HuH-7.5 (cell line): Measurements from ENCODE around the gene RFX4.
"Not testable (repeated sequence)": the region's sequence is repeated elsewhere in the genome, so short reads cannot be mapped to it uniquely, and the experiment has no call there.

ENCODE experiments used
- DNase-seq: peaks from one replicate; pipeline ENCODE4 v3.0.0; 2011; ENCODE audit warnings: low spot score

The RFX4 gene

DNA sequence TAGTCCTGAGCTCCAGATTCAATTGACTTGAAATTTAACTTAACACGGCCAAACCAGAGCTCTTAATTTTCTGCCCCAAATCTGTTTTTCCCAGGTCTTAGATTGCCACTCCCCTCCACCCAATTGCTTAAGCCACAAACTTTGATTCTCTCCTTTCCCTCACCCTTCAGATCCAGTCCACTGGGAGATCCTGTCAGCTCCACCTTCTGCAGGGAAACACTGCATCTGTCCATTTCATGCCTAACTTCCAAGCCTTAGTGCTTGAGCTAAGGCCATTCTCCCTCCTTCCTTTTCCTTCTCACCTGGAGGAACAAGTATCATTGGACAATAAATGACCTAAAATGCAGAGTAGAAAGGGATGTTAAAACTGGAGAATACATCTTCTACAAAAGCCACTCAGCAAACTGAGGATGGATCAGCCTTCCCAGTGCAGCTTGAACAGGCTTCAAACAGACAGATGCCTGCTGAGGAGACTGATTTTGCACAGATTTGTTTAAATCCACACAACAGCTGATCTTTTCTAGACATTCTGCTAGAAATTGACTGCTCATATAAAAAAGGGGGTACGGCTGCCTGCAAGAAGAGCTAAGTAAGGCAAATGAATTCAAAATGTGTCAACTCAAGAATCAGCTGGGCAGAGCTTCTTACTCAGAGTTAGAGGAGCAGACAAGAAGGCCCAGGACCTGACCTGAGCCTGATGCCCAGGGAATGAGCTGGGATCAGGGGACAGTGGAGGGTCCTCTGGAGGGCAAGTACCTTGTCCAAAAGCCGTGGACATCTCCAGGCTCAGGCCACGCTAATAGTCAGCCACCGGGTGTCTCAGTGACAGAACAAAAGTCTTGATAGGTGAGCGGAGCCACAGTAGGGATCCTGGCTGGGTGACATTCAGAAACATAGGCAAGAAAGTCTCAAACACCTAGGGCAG lies 110.4 kb downstream of the RFX4 start:
- no peak for DNase-seq

DNA sequence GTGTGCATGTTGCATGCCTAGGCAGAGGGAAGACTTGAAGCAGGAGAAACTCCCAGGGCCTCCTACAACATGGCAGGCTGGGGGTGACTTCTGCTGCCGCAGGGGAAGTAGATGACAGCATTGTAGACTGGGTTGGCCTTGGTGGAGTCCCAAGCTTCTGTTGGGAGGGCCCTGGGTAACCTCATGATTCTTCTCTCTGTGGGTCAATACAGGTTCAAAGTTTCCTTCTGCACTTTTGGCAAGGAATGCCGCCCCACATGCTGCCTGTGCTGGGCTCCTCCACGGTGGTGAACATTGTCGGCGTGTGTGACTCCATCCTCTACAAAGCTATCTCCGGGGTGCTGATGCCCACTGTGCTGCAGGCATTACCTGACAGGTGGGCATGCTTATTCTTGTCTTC lies 113.3 kb downstream of the RFX4 start:
- DNase-seq: no peak

DNA sequence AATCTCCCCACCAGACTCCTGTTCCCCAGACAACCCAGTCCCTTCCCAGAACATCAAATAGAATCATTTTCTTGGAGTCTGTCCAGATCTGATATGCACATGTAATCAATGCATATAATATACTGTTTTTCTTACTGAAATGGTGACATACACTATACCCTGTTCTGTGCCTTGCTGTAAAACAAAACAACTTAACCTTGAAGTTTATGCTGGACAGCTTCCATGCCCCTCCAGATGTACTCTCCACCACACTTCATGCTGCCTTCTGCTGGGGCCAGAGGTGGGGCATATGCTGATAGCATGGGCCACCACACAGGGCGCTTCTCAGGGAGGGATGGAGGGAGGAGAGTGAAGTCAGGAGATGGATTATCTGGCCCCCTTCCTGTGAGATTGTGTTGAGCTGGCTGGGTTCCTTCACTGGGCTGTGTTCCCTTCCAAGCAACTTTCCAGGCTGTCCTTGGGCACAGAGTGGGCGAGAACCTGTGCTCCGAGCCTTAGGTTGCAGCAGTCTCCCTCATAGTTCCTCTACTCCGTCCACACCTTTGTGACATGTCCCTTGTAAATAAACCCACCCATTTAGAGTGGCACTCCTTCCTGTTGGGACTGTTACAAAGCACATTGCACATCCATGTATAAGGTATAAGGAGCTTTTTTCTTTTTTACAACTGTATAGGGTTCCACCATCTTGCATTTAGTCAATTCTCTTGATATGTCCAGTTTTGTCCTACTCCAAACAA lies 114.0 kb downstream of the RFX4 start:
- no peak for DNase-seq

DNA sequence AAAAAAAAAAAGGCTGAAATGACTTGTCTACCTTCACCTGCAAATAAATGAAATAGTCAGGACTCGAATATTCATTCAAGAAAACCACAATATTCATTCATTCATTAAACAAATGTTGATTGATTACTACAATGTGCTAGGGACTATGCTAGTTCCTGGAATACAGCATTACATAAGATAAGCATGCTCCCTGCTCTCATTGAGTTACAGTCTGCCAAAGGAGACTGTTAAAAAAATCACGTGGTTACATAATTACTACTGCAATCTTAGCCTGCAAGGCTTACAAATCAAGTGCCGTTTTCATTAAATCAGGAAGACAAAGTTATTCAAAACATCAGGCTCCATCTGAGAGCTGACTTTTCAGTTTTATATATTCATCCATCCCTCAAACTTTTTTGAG lies 121.3 kb downstream of the RFX4 start:
- no peak for DNase-seq

DNA sequence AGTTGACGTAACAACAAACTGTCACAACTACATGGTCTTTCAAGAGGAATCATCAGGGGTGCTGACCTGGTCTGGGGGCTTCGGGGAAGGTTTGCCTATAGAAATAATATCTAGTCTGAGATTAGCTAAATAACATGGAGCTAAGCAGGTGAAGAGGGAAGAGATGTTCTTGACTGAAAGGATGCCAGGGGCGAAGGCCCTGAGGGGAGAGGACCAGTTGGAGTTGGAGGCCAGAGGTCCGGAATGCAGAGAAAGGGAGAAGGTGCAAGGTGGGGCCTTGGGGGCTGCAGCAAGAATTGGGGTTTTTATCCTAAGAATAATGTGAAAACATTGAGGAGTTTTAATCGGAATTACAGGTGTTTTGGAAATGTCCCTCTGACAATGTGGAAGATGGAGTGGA lies 123.2 kb downstream of the RFX4 start:
- DNase-seq: no peak

DNA sequence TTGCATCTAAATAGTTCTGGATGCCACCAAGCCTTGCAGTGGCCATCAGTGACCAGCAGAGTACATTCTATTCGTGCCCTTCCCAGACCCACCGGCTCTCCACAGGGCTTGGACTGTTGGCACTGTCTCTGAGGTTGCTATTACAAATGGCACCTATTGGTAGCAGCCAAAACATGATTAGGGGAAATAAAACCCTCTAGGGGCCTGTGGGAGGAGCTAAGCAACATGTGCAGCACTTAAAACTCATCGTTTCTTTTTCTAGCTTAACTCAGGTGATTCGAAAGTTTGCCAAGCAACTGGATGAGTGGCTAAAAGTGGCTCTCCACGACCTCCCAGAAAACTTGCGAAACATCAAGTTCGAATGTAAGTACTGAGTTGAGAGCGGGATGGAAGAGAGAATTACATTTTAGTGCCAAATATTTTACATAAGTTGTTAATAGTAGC lies 126.3 kb downstream of the RFX4 start:
- DNase-seq: no peak

DNA sequence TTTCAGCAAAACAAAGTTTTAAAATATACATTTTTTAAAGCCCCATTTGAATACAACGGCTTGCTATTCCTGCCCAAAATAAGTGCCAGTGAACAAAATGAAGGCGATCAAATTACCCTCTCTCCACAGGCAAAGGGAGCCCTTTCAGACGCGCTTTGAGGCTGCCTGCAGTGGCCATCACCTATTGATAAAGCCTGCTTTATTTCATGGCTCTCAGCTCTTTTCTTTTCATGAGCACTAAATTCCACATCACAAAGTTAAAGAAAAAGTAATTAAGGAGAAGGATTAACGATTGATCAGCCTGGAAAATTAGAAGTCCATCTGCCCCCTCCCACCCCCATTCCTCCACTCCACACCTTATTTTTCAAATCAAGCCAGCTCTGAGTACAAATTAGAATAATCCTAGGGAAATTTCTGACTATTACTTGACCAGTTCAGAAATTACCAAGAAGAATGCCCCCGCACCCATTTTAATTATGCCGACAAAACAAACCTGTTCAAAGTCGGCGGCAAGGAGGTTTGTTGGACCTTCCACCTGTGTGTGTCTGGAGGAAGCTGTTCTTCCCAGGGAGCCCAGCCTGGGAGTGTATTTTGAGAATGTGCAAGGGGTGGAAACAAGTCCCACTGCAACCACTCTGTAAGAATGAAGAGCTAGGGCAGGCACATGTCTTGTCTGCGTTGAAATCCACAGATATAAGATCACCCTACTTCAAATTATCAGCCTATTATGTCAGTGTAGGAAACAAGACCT lies 127.5 kb downstream of the RFX4 start:
- DNase-seq: no peak

DNA sequence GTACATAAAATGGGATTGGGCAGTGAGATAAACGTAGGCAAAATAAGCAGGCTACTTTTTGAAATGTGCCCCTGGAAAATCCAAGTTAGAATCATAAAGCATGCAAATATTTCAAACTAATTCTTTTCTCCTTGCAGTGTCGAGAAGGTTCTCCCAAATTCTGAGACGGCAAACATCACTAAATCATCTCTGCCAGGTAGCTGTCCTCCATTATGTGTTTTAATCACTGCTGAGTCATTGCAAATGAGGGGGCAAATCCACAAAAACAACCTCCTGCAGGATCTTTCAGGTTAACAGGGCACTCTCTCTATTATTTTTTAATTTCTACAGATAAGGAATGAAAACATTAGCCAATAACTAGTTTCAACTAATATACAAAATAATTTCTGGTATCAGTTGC lies 128.5 kb downstream of the RFX4 start:
- no peak for DNase-seq

DNA sequence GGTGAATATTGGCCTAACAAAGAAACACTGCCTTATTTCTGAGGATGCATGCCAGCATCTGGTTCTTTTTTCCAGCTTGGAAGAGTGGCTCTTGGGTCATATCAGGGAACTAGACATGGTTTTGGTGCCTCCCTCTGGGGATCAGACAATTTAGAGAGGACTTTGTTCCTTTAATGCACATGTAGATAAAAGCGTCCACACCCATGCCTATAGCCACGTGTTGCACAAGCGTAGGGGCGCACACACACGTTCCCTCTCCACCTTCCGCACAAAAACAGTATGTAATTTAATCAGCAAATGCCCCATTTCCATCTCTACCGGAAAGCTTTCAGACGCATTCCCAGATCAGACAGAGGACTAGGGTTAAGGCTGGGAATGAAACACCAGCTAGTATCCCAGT lies 130.0 kb downstream of the RFX4 start:
- DNase-seq: no peak

DNA sequence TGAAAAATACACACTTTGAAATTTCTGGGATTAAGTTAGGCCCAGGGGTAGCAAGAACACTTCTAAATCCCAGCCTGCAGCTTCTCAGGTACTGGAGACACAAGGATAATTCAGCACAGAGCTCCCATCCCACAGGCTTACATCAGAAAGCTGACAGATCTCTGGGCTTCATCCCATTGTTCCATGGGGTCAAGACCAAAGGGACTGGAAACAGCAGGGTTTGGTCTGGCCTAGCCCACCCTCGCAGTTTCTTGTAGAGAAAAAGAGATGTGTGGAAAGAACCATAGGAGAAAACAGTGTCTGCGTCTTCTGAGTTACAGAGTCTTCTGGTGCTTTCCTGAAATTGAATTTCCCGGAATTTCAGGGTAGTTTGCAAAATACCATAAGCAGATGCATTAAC lies 132.1 kb downstream of the RFX4 start:
- no peak for DNase-seq

DNA sequence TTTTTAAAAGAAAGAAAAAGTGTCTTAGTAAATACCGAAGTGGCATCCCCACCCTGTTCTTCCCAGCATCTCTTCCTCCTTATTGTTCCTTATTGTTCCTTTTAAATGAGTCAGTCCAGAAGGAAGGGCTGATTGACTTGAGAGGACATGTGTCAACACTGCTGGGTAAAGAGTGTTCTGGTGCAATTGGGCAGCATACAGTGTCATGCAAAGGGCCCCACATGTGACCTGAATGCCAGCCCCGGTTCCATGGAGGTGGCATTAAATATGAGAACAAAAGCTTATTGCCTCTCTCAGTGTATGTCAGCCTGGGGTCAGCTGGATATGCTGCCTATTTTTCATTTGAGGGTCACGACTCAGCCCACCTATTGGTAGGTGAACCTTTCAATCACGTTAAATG lies 132.8 kb downstream of the RFX4 start:
- DNase-seq: no peak

DNA sequence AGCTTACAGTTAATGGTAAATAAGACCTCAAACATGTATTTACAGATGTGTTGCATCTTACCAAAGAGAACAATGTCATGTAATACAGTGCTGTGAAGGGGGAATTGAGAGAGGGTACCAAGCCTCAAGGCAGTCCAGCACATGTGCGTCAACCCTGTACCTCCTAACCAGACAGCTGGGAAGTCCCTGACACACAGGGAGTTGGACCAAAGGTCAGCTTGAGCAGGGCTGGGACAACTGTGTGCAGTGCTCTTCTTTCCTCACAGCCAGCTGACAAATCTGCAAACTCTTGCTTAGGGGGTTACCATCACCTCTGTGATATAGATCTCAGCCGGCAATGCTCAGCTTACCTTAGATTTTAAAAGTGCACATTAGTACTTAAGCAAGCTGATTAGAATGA lies 134.9 kb downstream of the RFX4 start:
- DNase-seq: peak; percentile 18

DNA sequence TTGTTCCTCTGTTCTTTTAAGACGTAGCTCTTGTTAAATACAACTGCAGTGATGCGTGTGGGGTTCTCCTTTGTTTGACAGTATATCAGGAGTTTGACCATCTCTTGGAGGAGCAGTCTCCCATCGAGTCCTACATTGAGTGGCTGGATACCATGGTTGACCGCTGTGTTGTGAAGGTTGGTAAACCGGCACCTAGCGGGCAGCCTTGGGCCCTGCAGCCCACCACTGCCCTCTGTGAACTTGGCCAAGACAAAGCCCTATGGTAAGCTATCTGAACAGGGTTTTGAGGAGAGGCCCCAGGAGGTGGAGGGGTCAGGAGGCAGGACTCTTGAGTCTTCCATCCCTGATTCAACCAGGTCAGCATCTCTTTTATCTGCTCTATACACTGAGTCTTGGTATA lies 137.1 kb downstream of the RFX4 start:
- DNase-seq: no peak

DNA sequence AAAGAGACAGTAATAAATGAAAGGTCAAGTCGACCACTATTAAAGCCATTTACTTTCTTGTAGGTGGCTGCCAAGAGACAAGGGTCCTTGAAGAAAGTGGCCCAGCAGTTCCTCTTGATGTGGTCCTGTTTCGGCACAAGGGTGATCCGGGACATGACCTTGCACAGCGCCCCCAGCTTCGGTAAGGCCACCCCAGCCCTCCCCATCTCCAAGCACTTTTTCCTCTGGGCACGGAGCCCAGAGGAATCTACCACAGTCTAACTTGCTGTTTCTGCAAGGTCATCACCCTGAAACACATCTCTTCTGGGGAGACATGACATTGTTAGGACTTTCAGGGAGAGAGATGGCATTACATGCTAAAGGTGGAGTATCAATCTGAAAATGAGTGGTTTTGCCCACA lies 137.9 kb downstream of the RFX4 start:
- DNase-seq: no peak

DNA sequence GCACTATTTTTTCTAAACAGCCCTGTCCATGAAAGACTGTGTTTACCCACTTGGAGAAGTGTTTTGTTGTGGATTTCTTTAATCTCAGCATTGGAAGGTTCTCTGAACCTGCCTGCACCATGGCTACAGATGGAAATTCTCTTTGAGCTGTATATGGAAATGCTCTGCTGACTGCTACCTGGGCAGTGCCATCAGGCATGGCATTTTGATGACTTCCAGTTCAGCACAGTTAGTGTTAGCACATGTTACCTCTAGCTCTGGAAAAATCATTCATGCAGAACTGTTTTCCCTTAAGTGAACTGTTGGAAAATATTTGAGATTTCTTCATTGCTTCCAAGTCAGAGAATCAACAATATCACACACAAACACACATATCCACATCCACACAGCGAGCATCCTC lies 139.1 kb downstream of the RFX4 start:
- DNase-seq: no peak

DNA sequence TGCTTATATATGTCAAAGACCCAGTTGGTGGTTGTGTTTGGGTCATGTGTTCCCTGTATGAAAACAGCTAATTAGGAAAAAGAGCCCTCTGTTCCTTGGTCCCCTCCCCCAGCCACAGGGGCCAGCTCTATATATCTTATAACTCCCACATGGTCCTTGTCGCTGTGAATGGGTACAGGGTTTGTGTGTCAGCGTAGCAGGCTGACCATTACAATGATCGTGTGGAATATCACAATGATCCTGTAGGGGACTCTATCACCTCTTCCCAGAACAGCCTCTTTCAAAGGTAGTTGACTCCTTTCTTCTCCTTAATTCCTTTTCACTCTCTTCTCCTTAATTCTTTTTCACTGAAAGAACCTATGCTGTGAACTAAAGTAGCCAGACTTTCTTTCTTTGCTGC lies 140.0 kb downstream of the RFX4 start:
- no peak for DNase-seq

DNA sequence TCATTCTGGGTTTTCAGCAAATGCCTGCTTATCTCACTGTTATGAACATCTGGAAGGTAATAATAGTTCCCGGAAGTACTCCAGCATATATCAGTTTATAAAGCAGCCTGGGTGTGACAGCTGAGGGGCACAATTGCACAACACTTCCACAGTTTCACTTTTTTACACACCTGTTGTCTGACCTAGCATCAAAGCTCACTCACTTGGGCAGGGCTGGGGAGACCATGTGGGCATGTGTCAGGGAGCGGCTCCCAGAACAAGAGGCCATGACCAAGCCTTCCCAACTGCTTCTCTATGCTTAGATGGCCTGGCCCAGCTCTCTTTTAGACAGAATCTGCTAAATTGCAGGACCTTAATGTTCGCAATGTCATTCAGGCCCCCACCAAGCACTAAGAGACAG lies 140.6 kb downstream of the RFX4 start:
- no peak for DNase-seq

DNA sequence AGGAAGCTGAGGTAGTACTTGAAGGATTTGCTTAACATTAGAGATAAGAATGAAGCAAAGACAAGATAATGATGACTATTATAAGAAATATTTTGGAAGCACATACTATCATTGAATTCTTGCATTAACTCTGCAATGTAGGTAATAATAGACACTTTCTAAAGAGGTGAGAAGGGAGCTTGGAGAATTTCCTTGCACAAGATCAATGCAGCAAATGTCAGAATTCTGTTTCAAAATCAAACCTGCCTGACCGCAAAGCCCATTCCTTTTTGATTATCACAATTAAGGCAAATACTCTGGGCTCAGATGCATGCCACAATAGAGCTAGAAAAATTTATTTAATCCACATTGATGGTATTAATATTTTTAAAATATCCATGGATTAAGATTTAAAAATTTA lies 141.3 kb downstream of the RFX4 start:
- DNase-seq: no peak

DNA sequence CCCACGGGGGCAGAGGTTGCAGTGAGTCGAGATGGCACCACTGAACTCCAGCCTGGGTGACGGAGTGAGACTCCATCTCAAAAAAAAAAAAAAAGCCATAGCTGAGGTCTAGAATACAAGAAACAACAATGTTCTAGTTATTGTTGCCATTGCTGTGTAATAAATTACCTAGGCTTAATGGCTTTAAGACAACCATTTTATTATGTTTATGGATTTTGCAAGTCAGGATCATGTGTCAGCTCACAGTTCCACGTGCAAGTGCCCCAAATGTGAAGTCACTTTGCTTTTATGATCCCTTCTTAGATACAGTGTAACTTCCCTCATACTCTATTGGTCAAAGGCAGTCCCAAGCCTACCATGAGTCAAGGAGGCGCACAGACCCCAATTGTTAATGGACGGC lies 142.1 kb downstream of the RFX4 start:
- no peak for DNase-seq

DNA sequence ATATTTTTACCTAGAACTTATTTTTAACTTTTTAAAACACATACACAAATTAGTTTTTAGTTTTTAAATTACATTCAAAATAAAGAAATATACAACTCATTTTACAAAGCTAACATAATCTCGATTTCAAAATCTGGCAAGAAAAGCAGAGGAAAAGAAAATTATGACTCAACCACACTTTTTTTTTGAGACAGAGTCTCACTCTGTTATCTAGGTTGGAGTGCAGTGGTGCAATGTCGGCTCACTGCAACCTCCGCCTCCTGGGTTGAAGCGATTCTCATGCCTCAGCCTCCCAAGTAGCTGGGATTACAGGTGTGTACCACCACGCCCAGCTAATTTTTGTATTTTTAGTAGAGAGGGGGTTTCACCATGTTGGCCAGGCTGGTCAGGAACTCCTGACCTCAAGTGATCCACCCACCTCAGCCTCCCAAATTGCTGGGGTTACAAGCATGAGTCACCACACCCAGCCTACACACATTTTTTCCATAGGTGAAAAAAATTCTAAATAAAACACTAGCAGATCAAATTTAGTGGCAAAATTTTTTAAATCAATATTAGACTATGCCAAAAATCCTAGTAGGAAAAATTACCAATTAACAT lies 143.9 kb downstream of the RFX4 start:
- DNase-seq: not testable (repeated sequence)

DNA sequence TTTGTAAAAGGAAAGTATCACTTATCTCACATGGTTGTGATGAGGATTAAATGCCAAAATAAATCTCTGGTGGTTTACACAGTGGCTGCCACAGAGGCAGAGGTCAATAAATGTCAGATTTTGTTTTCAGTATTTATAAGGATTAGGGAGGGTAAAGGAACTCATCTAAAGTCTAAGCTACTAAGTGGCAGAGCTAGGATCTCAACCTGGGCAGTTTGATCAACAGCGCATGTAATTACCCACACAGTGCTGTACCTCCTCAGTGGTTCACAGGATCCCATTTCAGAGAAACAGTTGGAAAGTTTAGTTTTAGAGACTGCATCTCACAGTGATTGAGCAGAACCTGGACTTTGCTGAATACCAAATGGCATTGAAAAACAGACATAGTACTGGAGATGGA lies 146.8 kb downstream of the RFX4 start:
- DNase-seq: no peak

DNA sequence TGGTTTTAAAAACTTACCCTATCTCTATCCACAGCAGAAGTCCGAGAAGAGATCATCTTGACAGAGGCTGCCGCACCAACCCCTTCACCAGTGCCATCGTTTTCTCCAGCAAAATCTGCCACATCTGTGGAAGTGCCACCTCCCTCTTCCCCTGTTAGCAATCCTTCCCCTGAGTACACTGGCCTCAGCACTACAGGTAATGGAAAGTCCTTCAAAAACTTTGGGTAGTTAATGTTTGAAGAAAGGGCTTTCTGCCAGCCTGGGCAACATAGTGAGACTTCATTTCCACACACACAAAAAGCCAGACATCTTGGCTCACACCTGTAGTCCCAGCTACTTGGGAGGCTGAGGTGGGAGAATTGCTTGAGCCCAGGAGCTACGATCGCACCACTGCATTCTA lies 150.1 kb downstream of the RFX4 start:
- no peak for DNase-seq
